GM12878 (cell line): ENCODE results near the gene DND1.

Experiments used
- CEBPB ChIP-seq, 2 experiments: fragments of 150-350 bp in 1 of 2; IDR thresholded peaks; 2 replicates each; pipeline ENCODE4 v1.6.1; 2012 to 2014; ENCODE audit warnings: low read depth in 2 of 2, low read length in 2 of 2, borderline replicate concordance in 1 of 2, inconsistent platforms in 1 of 2
- CEBPZ ChIP-seq: fragments of 150-350 bp; IDR thresholded peaks from 2 replicates; pipeline ENCODE4 v1.6.1; 2016; ENCODE audit warnings: low read depth, low read length
- EP300 ChIP-seq, 2 experiments: fragments of 150-350 bp in 1 of 2; IDR thresholded peaks; 2 replicates each; pipeline ENCODE4 v1.6.1; 2011 to 2012; ENCODE audit warnings: low read depth in 2 of 2, low read length in 2 of 2, borderline replicate concordance in 1 of 2, improper control_type of control experiment in 1 of 2, inconsistent platforms in 1 of 2; ENCODE audit not compliant: control insufficient read depth in 1 of 2
- EZH2 ChIP-seq: IDR thresholded peaks from 2 replicates; pipeline ENCODE4 v1.6.1; 2012; ENCODE audit warnings: low read depth, mild to moderate bottlenecking, control low read depth, inconsistent platforms, low read length, borderline replicate concordance; ENCODE audit not compliant: control insufficient read depth
- MYC ChIP-seq: IDR thresholded peaks from 2 replicates; pipeline ENCODE4 v1.6.1; 2011; ENCODE audit warnings: mild to moderate bottlenecking, low read length, moderate library complexity, inconsistent platforms; ENCODE audit not compliant: insufficient read depth, insufficient replicate concordance, insufficient read length, severe bottlenecking
- RAD21 ChIP-seq: IDR thresholded peaks from 2 replicates; pipeline ENCODE4 v1.6.1; 2011; ENCODE audit warnings: mild to moderate bottlenecking, low read depth, low read length, moderate library complexity; ENCODE audit not compliant: insufficient read depth
- REST ChIP-seq: IDR thresholded peaks from 2 replicates; pipeline ENCODE4 v1.6.1; 2012; ENCODE audit warnings: mild to moderate bottlenecking, low read depth, low read length
- SKIL ChIP-seq: fragments of 450-650 bp; IDR thresholded peaks from 2 replicates; pipeline ENCODE4 v1.6.1; 2017; ENCODE audit warnings: mild to moderate bottlenecking, low read depth, inconsistent platforms; ENCODE audit not compliant: poor library complexity, severe bottlenecking
- SRF ChIP-seq, 2 experiments: IDR thresholded peaks; 2 replicates each; pipeline ENCODE4 v1.6.1; 2011; ENCODE audit warnings: low read depth in 2 of 2, low read length in 2 of 2, mild to moderate bottlenecking in 1 of 2, moderate library complexity in 1 of 2
- ZNF274 ChIP-seq: IDR thresholded peaks from one replicate; pipeline ENCODE4 v1.8.0; 2011; ENCODE audit not compliant: insufficient read length, insufficient read depth
- ZNF384 ChIP-seq: IDR thresholded peaks from 2 replicates; pipeline ENCODE4 v1.6.1; 2012; ENCODE audit warnings: low read depth, mild to moderate bottlenecking, low read length, improper control_type of control experiment, borderline replicate concordance
- TF ChIP-seq, protein P1 (sequence below), 3 experiments: IDR thresholded peaks in 2 of 3; conservative IDR thresholded peaks in 1 of 3; 2 replicates each; pipeline ENCODE4 v1.5.1; 2011; ENCODE audit warnings: low read depth in 3 of 3, low read length in 3 of 3, mild to moderate bottlenecking in 3 of 3, control low read depth in 2 of 3, moderate library complexity in 2 of 3, inconsistent platforms in 1 of 3, mixed read lengths in 1 of 3; ENCODE audit not compliant: control insufficient read depth in 2 of 3, insufficient read depth in 1 of 3; ENCODE audit errors: extremely low read depth in 1 of 3
- TF ChIP-seq, protein P2 (sequence below): IDR thresholded peaks from 2 replicates; pipeline ENCODE4 v1.6.1; 2012; ENCODE audit warnings: low read depth, low read length, improper control_type of control experiment

DNA sequence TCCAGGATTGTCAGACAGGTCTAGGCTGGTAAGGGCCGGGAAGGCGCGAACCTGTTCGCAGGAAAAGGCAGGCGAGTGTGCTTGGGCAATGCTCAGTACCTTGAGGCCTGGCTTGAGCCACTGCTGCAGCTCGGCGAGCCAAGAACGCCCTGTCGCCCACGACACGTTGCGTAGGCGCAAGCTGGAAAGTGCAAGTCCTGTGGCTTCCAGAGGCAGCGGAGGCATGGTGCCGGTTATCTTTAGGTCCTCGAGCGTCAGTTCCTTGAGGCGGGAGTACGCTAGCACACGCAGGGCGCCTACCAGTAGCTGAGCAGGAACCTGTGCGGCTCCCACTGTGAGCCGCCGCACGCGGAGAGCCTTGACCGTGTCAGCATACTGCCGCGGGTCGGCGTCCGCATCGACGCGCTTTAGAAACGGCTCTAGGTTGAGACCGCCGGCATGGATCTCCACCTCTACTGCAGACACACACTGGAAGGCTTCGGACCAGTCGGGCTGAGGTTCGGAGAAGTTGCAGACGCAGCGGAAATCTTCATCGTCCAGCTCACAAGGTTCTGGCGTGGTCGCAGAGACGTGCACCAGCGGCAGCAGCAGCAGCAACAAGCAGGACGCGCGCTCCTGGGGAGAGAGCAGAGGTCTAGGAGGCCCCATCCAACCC is 40.9 kb downstream of the DND1 start:
- TF ChIP-seq RAD21 (no peak), MYC (no peak), SRF (IDR thresholded peaks at IDR 0.05; ENCODE audit: low read depth in 2 of 2, low read length in 2 of 2) (no peak), EZH2 (no peak), EP300 (IDR thresholded peaks at IDR 0.05; ENCODE audit: borderline replicate concordance in 1 of 2, control insufficient read depth in 1 of 2, low read depth in 2 of 2, low read length in 2 of 2) (no peak), SKIL (no peak), CEBPZ (no peak), ZNF384 (no peak), REST (no peak), ZNF274 (no peak), CEBPB (IDR thresholded peaks at IDR 0.05; ENCODE audit: borderline replicate concordance in 1 of 2, low read depth in 2 of 2, low read length in 2 of 2) (no peak)
- TF ChIP-seq, protein P1, sequence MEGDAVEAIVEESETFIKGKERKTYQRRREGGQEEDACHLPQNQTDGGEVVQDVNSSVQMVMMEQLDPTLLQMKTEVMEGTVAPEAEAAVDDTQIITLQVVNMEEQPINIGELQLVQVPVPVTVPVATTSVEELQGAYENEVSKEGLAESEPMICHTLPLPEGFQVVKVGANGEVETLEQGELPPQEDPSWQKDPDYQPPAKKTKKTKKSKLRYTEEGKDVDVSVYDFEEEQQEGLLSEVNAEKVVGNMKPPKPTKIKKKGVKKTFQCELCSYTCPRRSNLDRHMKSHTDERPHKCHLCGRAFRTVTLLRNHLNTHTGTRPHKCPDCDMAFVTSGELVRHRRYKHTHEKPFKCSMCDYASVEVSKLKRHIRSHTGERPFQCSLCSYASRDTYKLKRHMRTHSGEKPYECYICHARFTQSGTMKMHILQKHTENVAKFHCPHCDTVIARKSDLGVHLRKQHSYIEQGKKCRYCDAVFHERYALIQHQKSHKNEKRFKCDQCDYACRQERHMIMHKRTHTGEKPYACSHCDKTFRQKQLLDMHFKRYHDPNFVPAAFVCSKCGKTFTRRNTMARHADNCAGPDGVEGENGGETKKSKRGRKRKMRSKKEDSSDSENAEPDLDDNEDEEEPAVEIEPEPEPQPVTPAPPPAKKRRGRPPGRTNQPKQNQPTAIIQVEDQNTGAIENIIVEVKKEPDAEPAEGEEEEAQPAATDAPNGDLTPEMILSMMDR (IDR thresholded peaks at IDR 0.05 in 2 of 3, conservative IDR thresholded peaks at IDR 0.05 in 1 of 3; ENCODE audit: control insufficient read depth in 2 of 3, extremely low read depth in 1 of 3, insufficient read depth in 1 of 3, low read depth in 3 of 3, low read length in 3 of 3): no peak
- TF ChIP-seq, protein P2, sequence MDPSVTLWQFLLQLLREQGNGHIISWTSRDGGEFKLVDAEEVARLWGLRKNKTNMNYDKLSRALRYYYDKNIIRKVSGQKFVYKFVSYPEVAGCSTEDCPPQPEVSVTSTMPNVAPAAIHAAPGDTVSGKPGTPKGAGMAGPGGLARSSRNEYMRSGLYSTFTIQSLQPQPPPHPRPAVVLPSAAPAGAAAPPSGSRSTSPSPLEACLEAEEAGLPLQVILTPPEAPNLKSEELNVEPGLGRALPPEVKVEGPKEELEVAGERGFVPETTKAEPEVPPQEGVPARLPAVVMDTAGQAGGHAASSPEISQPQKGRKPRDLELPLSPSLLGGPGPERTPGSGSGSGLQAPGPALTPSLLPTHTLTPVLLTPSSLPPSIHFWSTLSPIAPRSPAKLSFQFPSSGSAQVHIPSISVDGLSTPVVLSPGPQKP: no peak
